ENCODE data around the gene MYPOP. TPM values are rescaled to one million over a fixed set of nuclear protein-coding genes. Genes with fewer than 3 reads are reported as not detected.

MYPOP gene
- polyA plus RNA-seq, 1 experiment = 1.8 TPM

GRCh38 chr19:45885556-45886426 lies 16.6 kb downstream of the MYPOP start, which contains the start of gene IRF2BP1:
Gene IRF2BP1, minus strand, starts transcription at chr19:45886141. Its CDS starts 367 bp downstream, at chr19:45885774.
- ChIA-PET CTCF (interaction anchor here (0.7 to 3.4 kb wide), 8 partner anchors 12 to 117 kb away, joined by 3 to 12 read pairs (median 3); partner anchors contain the start of genes SIX5 and SYMPK), POLR2A (interaction anchor here (0.6 to 0.8 kb wide), 4 partner anchors 23 to 193 kb away, joined by 3 to 28 read pairs (median 5); partner anchors contain the start of gene SYMPK)
- Histone ChIP-seq H3K27me3 (ENCODE audit: control insufficient read depth, insufficient read depth, low read length) (no peaks in the 10 kb centered on the region), H3K4me3 (ENCODE audit: low read depth, low read length) (peak within 1 kb of the TSS; percentile 79), H3K36me3 (ENCODE audit: control insufficient read depth, insufficient read depth, low read length) (peaks cover 4% of the 10 kb centered on the region; the same call in 1 of the 2 replicates)
- no peak for TF ChIP-seq CTCF (IDR thresholded peaks at IDR 0.05; ENCODE audit: insufficient read depth, low read depth, low read length)
- peak; percentile 51 for DNase-seq (ENCODE audit: low read depth)

GRCh38 chr19:45884682-45885555 lies 17.5 kb downstream of the MYPOP start:
- TF ChIP-seq CTCF (IDR thresholded peaks at IDR 0.05; ENCODE audit: insufficient read depth, low read depth, low read length) = no peak
- Histone ChIP-seq H3K4me3 (ENCODE audit: low read depth, low read length) (peak overlapping the region; percentile 79), H3K36me3 (ENCODE audit: control insufficient read depth, insufficient read depth, low read length) (peaks cover 4% of the 10 kb centered on the region; the same call in 1 of the 2 replicates), H3K27me3 (ENCODE audit: control insufficient read depth, insufficient read depth, low read length) (no peaks in the 10 kb centered on the region)
- no peak for DNase-seq (ENCODE audit: low read depth)
- POLR2A ChIA-PET = no interaction called here
- CTCF ChIA-PET = interaction anchor here (1.0 to 6.2 kb wide), 5 partner anchors 20 to 116 kb away, joined by 3 to 49 read pairs (median 6); partner anchors contain the start of genes FOXA3, SIX5 and SYMPK

- TF ChIP-seq CTCF (IDR thresholded peaks at IDR 0.05; ENCODE audit: insufficient read depth, low read depth, low read length) = no peak
- POLR2A ChIA-PET = no interaction called here
- Histone ChIP-seq H3K36me3 (ENCODE audit: control insufficient read depth, insufficient read depth, low read length) (peaks cover 4% of the 10 kb centered on the region; the same call in 1 of the 2 replicates), H3K4me3 (ENCODE audit: low read depth, low read length) (no peak overlapping the region), H3K27me3 (ENCODE audit: control insufficient read depth, insufficient read depth, low read length) (no peaks in the 10 kb centered on the region)
- CTCF ChIA-PET = interaction anchor here (0.6 to 6.2 kb wide), 4 partner anchors 19 to 115 kb away, joined by 3 to 49 read pairs (median 8); partner anchors contain the start of genes FOXA3, SIX5 and SYMPK
- DNase-seq (ENCODE audit: low read depth) = no peak
Observed at GRCh38 chr19:45883881-45884681, 18.3 kb downstream of the MYPOP start.

GRCh38 chr19:45883586-45883880 lies 18.9 kb downstream of the MYPOP start:
- ChIA-PET POLR2A (no interaction called here), CTCF (interaction anchor here (0.6 to 6.2 kb wide), 2 partner anchors 18 to 102 kb away, joined by 3 to 49 read pairs; partner anchors contain the start of genes FOXA3 and SYMPK)
- DNase-seq (ENCODE audit: low read depth) = no peak
- TF ChIP-seq CTCF (IDR thresholded peaks at IDR 0.05; ENCODE audit: insufficient read depth, low read depth, low read length) = no peak
- Histone ChIP-seq H3K36me3 (ENCODE audit: control insufficient read depth, insufficient read depth, low read length) (peaks cover 4% of the 10 kb centered on the region; the same call in 1 of the 2 replicates), H3K27me3 (ENCODE audit: control insufficient read depth, insufficient read depth, low read length) (no peaks in the 10 kb centered on the region), H3K4me3 (ENCODE audit: low read depth, low read length) (no peak overlapping the region)

Measured in BJ (cell line).